Activated CD8-positive, alpha-beta T cell treated with anti-CD3 and anti-CD28 coated beads for 36 hours (primary cell): Measurements from ENCODE around the gene TPSD1. TPM values are rescaled to one million over a fixed set of nuclear protein-coding genes. Genes with fewer than 3 reads are reported as not detected.
"Not testable (repeated sequence)": the region's sequence is repeated elsewhere in the genome, so short reads cannot be mapped to it uniquely, and the experiment has no call there.

Experiments used
- ATAC-seq: fragments of 200-7000 bp; cut with Tn5 transposase; one replicate; pipeline ENCODE4 v1.10.0; 2021; ENCODE audit warnings: mild to moderate bottlenecking, moderate library complexity
- CTCF ChIA-PET: fragments of 350-600 bp; sonication (Branson Sonifier 250); formaldehyde crosslinking; loops from one replicate; lab custom pipeline; 2021; ENCODE audit warnings: antibody characterized with exemption; lab: Charles Lee
- POLR2A ChIA-PET: fragments of 350-600 bp; sonication (Branson Sonifier 250); formaldehyde crosslinking; loops from one replicate; lab custom pipeline; 2021; ENCODE audit warnings: antibody characterized with exemption; lab: Charles Lee
- DNase-seq: peaks from one replicate; pipeline ENCODE4 v3.0.0-alpha.2; 2020
- H3K27ac Mint-ChIP-seq: one replicate; pipeline ENCODE4 v1.8.0; 2021; ENCODE audit warnings: mild to moderate bottlenecking, mixed read lengths
- H3K27me3 Mint-ChIP-seq: one replicate; pipeline ENCODE4 v1.8.0; 2021; ENCODE audit warnings: mixed read lengths
- H3K36me3 Mint-ChIP-seq: one replicate; pipeline ENCODE4 v1.8.0; 2021; ENCODE audit warnings: low read depth, mixed read lengths
- H3K4me1 Mint-ChIP-seq: one replicate; pipeline ENCODE4 v1.8.0; 2021; ENCODE audit warnings: low read depth, mixed read lengths
- H3K4me3 Mint-ChIP-seq: one replicate; pipeline ENCODE4 v1.8.0; 2021; ENCODE audit warnings: mild to moderate bottlenecking, moderate library complexity, mixed read lengths
- H3K9me3 Mint-ChIP-seq: one replicate; pipeline ENCODE4 v1.8.0; 2021; ENCODE audit warnings: mixed read lengths
- intact Hi-C: fragments of 100-400 bp; cut with micrococcal nuclease; formaldehyde crosslinking; loops from one replicate; pipeline ENCODE4 v1.10.0; 2022
- total RNA-seq, 2 experiments: library from RNA; stranded (reverse); gene quantifications; one replicate each; pipeline ENCODE4 v1.2.3, GENCODE V29; 2021
- TF ChIP-seq, protein P1 (sequence below): fragments of 200-600 bp; IDR thresholded peaks from one replicate; pipeline ENCODE4 v1.8.0; 2022; ENCODE audit warnings: antibody characterized with exemption, mild to moderate bottlenecking

The TPSD1 gene
- total RNA-seq, 2 experiments from 2014 or later: not detected

DNA sequence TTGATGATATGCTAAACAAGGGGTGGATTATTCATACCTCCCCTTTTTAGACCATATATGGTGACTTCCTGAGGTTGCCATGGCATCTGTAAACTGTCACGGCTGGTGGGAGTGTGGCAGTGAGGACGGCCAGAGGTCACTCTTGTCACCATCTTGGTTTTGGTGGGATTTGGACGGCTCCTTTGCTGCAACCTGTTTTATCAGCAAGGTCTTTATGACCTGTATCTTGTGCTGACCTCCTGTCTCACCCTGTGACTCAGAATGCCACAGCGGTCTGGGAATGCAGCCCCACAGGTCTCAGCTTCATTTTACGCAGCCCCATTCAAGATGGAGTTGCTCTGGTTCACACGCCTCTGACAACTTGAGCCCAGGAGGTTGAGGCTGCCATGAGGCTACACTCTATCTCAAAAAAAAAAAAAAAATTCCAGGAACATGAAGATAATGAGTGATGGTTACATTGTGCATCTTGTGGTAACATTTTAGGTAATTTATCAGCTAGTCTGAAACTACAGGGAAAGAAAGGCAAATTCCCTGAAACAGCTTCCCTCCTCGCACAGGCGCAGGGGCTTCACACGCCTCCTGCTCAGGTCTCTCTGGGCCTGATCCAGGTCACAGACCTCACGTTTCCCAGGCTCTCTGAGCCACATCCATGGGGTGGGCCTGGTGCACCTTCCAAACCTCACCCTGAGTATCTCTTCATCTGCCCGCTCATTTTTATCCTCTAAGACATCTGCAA lies 38.2 kb downstream of the TPSD1 start:
- Mint-ChIP-seq H3K4me3 (no peak overlapping the region), H3K9me3 (no peaks in the 10 kb centered on the region), H3K27me3 (peaks cover 26% of the 10 kb centered on the region), H3K27ac (no peak overlapping the region), H3K36me3 (no peaks in the 10 kb centered on the region), H3K4me1 (peaks cover 5% of the 10 kb centered on the region)
- ChIA-PET POLR2A (no interaction called here), CTCF (no interaction called here)
- ATAC-seq (no peak), DNase-seq (no peak)
- TF ChIP-seq, protein P1, sequence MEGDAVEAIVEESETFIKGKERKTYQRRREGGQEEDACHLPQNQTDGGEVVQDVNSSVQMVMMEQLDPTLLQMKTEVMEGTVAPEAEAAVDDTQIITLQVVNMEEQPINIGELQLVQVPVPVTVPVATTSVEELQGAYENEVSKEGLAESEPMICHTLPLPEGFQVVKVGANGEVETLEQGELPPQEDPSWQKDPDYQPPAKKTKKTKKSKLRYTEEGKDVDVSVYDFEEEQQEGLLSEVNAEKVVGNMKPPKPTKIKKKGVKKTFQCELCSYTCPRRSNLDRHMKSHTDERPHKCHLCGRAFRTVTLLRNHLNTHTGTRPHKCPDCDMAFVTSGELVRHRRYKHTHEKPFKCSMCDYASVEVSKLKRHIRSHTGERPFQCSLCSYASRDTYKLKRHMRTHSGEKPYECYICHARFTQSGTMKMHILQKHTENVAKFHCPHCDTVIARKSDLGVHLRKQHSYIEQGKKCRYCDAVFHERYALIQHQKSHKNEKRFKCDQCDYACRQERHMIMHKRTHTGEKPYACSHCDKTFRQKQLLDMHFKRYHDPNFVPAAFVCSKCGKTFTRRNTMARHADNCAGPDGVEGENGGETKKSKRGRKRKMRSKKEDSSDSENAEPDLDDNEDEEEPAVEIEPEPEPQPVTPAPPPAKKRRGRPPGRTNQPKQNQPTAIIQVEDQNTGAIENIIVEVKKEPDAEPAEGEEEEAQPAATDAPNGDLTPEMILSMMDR: no peak
- intact Hi-C loops: no loop called here

DNA sequence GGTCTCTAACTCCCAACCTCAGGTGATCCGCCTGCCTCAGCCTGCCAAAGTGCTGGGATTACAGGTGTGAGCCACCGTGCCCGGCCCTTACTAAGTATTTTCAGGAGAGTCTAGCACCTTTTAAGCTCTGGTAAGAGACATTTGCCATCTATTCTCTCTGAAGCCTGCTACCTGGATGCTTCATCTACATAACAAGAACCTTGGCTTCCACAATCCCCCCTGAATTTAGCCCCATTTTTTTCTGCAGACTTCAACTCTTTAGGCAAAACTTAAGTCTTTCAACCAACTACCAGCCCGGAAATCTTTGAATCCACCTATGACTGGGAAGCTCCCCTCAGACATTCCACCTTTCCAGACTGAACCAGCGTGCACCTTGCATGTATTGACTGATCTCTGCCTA lies 39.6 kb downstream of the TPSD1 start:
- POLR2A ChIA-PET: no interaction called here
- Mint-ChIP-seq H3K4me1 (peaks cover 5% of the 10 kb centered on the region), H3K36me3 (no peaks in the 10 kb centered on the region), H3K4me3 (no peak overlapping the region), H3K9me3 (no peaks in the 10 kb centered on the region), H3K27me3 (peaks cover 18% of the 10 kb centered on the region), H3K27ac (no peak overlapping the region)
- DNase-seq: no peak
- TF ChIP-seq, protein P1: no peak
- no peak for ATAC-seq
- intact Hi-C loops: no loop called here
- CTCF ChIA-PET: no interaction called here

DNA sequence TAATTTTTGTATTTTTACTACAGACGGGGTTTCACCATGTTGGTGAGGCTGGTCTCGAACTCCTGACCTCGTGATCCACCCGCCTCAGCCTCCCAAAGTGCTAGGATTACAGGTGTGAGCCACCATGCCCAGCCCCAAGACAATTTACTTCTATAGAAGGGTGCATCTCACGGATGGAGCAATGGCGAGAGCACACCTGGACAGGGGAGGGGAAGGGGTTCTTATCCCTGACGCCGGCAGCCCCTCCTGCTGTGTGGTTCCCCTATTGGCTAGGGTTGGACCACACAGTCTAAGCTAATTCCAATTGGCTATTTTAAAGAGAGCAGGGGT lies 40.8 kb downstream of the TPSD1 start:
- H3K27ac Mint-ChIP-seq, H3K4me1 Mint-ChIP-seq, POLR2A ChIA-PET, H3K36me3 Mint-ChIP-seq, intact Hi-C loops, ATAC-seq, H3K4me3 Mint-ChIP-seq, DNase-seq, H3K9me3 Mint-ChIP-seq, CTCF ChIA-PET: not testable (repeated sequence)
- peaks cover 13% of the 10 kb centered on the region for H3K27me3 Mint-ChIP-seq

DNA sequence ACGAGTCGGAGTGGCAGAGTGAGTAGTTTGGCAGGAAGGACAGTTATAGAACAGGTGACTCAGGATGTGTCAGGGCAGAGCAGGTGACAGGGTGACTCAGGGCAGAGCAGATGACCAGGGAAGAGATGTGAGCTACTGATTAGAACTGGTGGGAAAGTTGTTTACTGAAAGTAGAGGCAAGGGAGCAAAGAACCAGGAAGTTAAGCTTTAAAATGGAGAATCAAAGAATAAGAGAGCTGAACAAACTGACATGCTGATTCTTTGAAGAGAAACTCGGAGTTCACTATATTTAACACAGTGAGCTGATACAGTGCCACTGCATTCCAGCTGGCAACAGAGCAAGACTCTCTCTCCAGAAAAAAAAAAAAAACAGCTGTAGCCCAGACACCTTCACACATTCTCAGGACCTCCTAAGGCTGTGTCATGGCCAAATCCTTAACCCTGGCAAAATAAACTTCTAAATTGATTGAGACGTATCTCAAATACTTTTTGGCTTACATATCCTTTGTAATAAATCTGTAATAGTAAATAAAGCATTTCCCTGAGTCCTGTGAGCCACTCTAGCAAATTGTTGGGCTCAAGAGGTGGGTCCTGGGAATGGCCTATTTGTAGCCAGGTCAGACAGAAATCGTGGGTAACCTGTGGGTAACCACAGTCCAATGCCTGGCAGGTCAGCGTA lies 41.3 kb downstream of the TPSD1 start:
- H3K4me1 Mint-ChIP-seq: peaks cover 8% of the 10 kb centered on the region
- DNase-seq (peak; percentile 37), ATAC-seq (peak; percentile 66)
- H3K27ac Mint-ChIP-seq: no peak overlapping the region
- peaks cover 10% of the 10 kb centered on the region for H3K27me3 Mint-ChIP-seq
- POLR2A ChIA-PET: no interaction called here
- intact Hi-C loops: no loop called here
- no peaks in the 10 kb centered on the region for H3K9me3 Mint-ChIP-seq
- TF ChIP-seq, protein P1: no peak
- H3K4me3 Mint-ChIP-seq: no peak overlapping the region
- no peaks in the 10 kb centered on the region for H3K36me3 Mint-ChIP-seq
- CTCF ChIA-PET: no interaction called here

DNA sequence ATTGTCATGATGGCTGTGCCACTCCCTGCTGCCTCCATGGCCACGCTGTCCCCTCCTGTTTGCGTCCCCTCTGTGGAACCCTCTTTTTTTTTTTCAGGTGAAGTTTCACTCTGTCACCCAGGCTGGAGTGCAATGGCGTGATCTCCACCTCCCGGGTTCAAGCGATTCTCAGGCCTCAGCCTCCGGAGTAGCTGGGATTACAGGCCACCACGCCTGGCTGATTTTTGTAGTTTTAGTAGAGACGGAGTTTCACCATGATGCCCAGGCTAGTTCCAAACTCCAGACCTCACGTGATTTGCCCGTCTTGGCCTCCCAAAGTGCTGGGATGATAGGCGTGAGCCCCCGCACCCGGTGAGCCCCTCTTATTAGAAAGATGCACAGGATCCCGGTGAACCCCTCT lies 42.5 kb downstream of the TPSD1 start:
- DNase-seq (no peak), ATAC-seq (no peak)
- TF ChIP-seq, protein P1: no peak
- H3K4me3 Mint-ChIP-seq: no peak overlapping the region
- intact Hi-C loops: no loop called here
- peaks cover 10% of the 10 kb centered on the region for H3K27me3 Mint-ChIP-seq
- peaks cover 11% of the 10 kb centered on the region for H3K4me1 Mint-ChIP-seq
- POLR2A ChIA-PET: no interaction called here
- CTCF ChIA-PET: no interaction called here
- no peaks in the 10 kb centered on the region for H3K9me3 Mint-ChIP-seq
- H3K27ac Mint-ChIP-seq: no peak overlapping the region
- H3K36me3 Mint-ChIP-seq: no peaks in the 10 kb centered on the region
